ENCODE data around the gene NOL4L. TPM values are rescaled to one million over a fixed set of nuclear protein-coding genes. Genes with fewer than 3 reads are reported as not detected.

Gene NOL4L
- total and polyA plus RNA-seq, 10 donors: 3.4 to 45.4 (median 28.6) TPM

- DNase-seq: peak; percentile 34
- peaks cover 53 to 94% (median 81%) of the 10 kb centered on the region in 6 donors for H3K4me1 ChIP-seq
- H3K4me3 ChIP-seq: no peak overlapping the region
- H3K27me3 ChIP-seq (replicated peaks in 1 of 7): peaks cover 0 to 12% (median 0%) of the 10 kb centered on the region in 7 donors
- TF ChIP-seq POLR2AphosphoS5 (IDR thresholded peaks at IDR 0.05) (no peak), POLR2A (IDR thresholded peaks at IDR 0.05) (no peak), CTCF (IDR thresholded peaks at IDR 0.05 in 8 of 11, conservative IDR thresholded peaks at IDR 0.05 in 3 of 11) (no peak)
- intact Hi-C loops (cut with DNase I; ENCODE audit: low total_unique reads): no loop called here
- 81 to 88% (median 84%) methylated on average over 7 of the region's 7 CpGs for WGBS, 5 donors
- no peaks in the 10 kb centered on the region for H3K9me3 ChIP-seq
- peak overlapping the region in 3 of 8 donors; percentile 20 to 88 (median 21) for H3K27ac ChIP-seq
- H3K36me3 ChIP-seq: peaks cover 0 to 13% (median 3%) of the 10 kb centered on the region in 6 donors
Measured at GRCh38 chr20:32478576-32478975, 106.6 kb downstream of the NOL4L start.

- Histone ChIP-seq H3K9me3 (no peaks in the 10 kb centered on the region), H3K27me3 (replicated peaks in 1 of 7) (peaks cover 0 to 8% (median 0%) of the 10 kb centered on the region in 7 donors), H3K4me1 (peaks cover 53 to 100% (median 88%) of the 10 kb centered on the region in 6 donors), H3K4me3 (no peak overlapping the region), H3K36me3 (peaks cover 0 to 20% (median 3%) of the 10 kb centered on the region in 6 donors), H3K27ac (peak overlapping the region in 7 of 8 donors; percentile 41 to 88 (median 78))
- 76 to 87% (median 79%) methylated on average over 11 of the region's 11 CpGs for WGBS, 5 donors
- no peak for TF ChIP-seq POLR2A (IDR thresholded peaks at IDR 0.05)
- TF ChIP-seq POLR2AphosphoS5 (IDR thresholded peaks at IDR 0.05): peak in 1 of 3 donors; percentile 28
- intact Hi-C loops (cut with DNase I; ENCODE audit: low total_unique reads): no loop called here
- DNase-seq: peak; percentile 49
Measured at GRCh38 chr20:32477594-32478512, 107.3 kb downstream of the NOL4L start.

DNA sequence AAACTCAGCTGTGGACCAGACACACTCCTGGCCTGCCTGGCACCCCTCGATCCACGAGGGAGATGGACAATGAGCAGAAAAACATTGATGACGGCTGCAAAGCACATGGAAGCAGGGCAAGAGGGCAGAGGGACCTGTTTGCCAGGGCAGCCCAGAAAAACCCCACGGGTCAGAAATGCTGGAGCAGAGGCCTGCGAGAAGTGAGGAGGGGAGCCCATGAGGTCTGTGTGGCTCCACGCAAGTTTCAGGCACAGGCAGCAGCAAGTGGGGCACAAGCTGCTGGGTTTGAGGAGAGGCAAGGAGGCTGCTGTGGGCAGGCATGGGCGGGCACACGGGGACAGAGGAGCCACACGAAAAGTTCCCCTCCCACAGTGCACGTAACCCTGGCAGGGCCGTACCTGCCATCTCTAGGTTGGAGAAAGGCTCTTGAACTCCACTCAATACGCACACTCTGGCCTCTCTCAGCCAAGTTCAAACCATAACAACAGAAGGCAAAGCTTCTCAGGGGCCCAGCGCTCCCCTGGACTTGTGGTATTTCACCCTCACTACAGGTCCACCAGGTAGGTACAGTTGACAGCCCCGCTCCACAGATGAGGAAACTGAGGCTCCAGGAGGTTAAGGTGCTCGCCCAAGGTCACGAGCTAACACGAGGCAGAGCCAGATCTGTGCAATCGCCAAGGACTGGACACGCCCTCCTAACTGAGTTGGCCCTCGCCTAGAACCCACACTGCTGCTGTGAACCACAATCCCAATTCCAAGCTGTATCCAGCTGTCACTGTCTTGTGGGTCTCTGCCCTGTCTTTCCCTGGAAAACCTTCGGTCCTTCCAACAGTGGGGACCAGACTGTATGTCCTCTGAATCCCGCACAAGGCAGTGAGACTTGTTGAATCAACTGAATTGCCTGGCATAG is 108.2 kb downstream of the NOL4L start:
- Histone ChIP-seq H3K27me3 (replicated peaks in 1 of 7) (no peaks in the 10 kb centered on the region), H3K4me3 (no peak overlapping the region), H3K27ac (peak overlapping the region in 7 of 8 donors; percentile 41 to 87 (median 78)), H3K4me1 (peaks cover 48 to 100% (median 87%) of the 10 kb centered on the region in 6 donors), H3K36me3 (peaks cover 0 to 29% (median 5%) of the 10 kb centered on the region in 6 donors), H3K9me3 (no peaks in the 10 kb centered on the region)
- TF ChIP-seq CTCF (IDR thresholded peaks at IDR 0.05 in 8 of 11, conservative IDR thresholded peaks at IDR 0.05 in 3 of 11) (no peak), POLR2A (IDR thresholded peaks at IDR 0.05) (no peak), POLR2AphosphoS5 (IDR thresholded peaks at IDR 0.05) (no peak)
- 64 to 72% (median 70%) methylated on average over 22 of the region's 22 CpGs for WGBS, 5 donors
- DNase-seq: peak; percentile 56
- intact Hi-C loops (cut with DNase I; ENCODE audit: low total_unique reads): no loop called here
